Measurements from ENCODE around the gene FST.

The FST gene

GRCh38 chr5:53479590-53480415, 626 bp upstream of the FST start:
- H3K36me3 ChIP-seq: no peaks in the 10 kb centered on the region
- no peaks in the 10 kb centered on the region for H3K27me3 ChIP-seq
- DNase-seq: peak; percentile 68 to 80
- peaks cover 0 to 24% (median 7%) of the 10 kb centered on the region in 4 donors for H3K4me1 ChIP-seq
- H3K9me3 ChIP-seq: no peaks in the 10 kb centered on the region
- H3K4me3 ChIP-seq: peak overlapping the region; percentile 59 to 74
- peak overlapping the region; percentile 66 to 69 for H3K27ac ChIP-seq
- no peak for TF ChIP-seq CTCF (IDR thresholded peaks at IDR 0.05)
- intact Hi-C loops (cut with DNase I; ENCODE audit: low total_unique reads): loop anchor here (5.0 kb wide), 1 partner anchor 737 kb away; no protein-coding TSS in a partner anchor

- intact Hi-C loops (cut with DNase I; ENCODE audit: low total_unique reads): loop anchor here (5.0 kb wide), 1 partner anchor 736 kb away; no protein-coding TSS in a partner anchor
- Histone ChIP-seq H3K27ac (peak overlapping the region; percentile 66 to 69), H3K27me3 (no peaks in the 10 kb centered on the region), H3K36me3 (no peaks in the 10 kb centered on the region), H3K4me3 (peak overlapping the region; percentile 59 to 74), H3K4me1 (peaks cover 0 to 24% (median 7%) of the 10 kb centered on the region in 4 donors), H3K9me3 (no peaks in the 10 kb centered on the region)
- TF ChIP-seq CTCF (IDR thresholded peaks at IDR 0.05): no peak
- no peak for DNase-seq
Measured at GRCh38 chr5:53481159-53481886, 894 bp downstream of the FST start.

GRCh38 chr5:53481887-53482716, 1.7 kb downstream of the FST start:
- peak; percentile 62 to 64 for TF ChIP-seq CTCF (IDR thresholded peaks at IDR 0.05)
- Histone ChIP-seq H3K9me3 (no peaks in the 10 kb centered on the region), H3K36me3 (no peaks in the 10 kb centered on the region), H3K27ac (peak overlapping the region; percentile 58 to 66), H3K4me1 (peaks cover 0 to 24% (median 7%) of the 10 kb centered on the region in 4 donors), H3K4me3 (peak overlapping the region; percentile 59 to 74), H3K27me3 (no peaks in the 10 kb centered on the region)
- DNase-seq: peak; percentile 77 to 90
- intact Hi-C loops (cut with DNase I; ENCODE audit: low total_unique reads): loop anchor here (5.0 kb wide), 1 partner anchor 735 kb away; no protein-coding TSS in a partner anchor

- no peak for TF ChIP-seq CTCF (IDR thresholded peaks at IDR 0.05)
- peak overlapping the region; percentile 59 to 74 for H3K4me3 ChIP-seq
- H3K36me3 ChIP-seq: no peaks in the 10 kb centered on the region
- H3K9me3 ChIP-seq: no peaks in the 10 kb centered on the region
- peaks cover 0 to 24% (median 7%) of the 10 kb centered on the region in 4 donors for H3K4me1 ChIP-seq
- DNase-seq: peak; percentile 42 to 70
- no peaks in the 10 kb centered on the region for H3K27me3 ChIP-seq
- intact Hi-C loops (cut with DNase I; ENCODE audit: low total_unique reads): loop anchor here (5.0 kb wide), 1 partner anchor 734 kb away; no protein-coding TSS in a partner anchor
- peak overlapping the region; percentile 58 to 66 for H3K27ac ChIP-seq
Measured at GRCh38 chr5:53482717-53483638, 2.5 kb downstream of the FST start.

Measured in tibial artery (tissue), 4 donors.